HepG2 (cell line): ENCODE measurements around the gene BOLA3. TPM values are rescaled to one million over a fixed set of nuclear protein-coding genes. Genes with fewer than 3 reads are reported as not detected.

Experiments
- ATAC-seq: fragments of 200-7000 bp; cut with Tn5 transposase; 3 replicates; pipeline ENCODE4 v1.9.1; 2020; ENCODE audit warnings: mild to moderate bottlenecking, moderate library complexity
- BruUV-seq: library from RNA; stranded (reverse); fragments of 400-500 nt; replicated peaks from 2 replicates; lab custom pipeline; 2021; lab: Mats Ljungman, UMichigan
- CTCF ChIA-PET: fragments of 300-600 bp; formaldehyde crosslinking; extraction: SDS; loops from one replicate; lab custom pipeline; 2021; ENCODE audit warnings: low total read pairs, inconsistent platforms, low intra/inter-chr PET ratio; lab: Yijun Ruan, JAX
- POLR2A ChIA-PET: fragments of 350-600 bp; sonication (Branson Sonifier 250); formaldehyde crosslinking; loops from one replicate; lab custom pipeline; 2020; ENCODE audit warnings: antibody characterized with exemption, inconsistent platforms; lab: Yijun Ruan, JAX
- DNase-seq: peaks from one replicate; pipeline ENCODE4 v3.0.0-alpha.2; 2015; ENCODE audit warnings: low spot score
- FAIRE-seq: peaks from 3 replicates; lab custom pipeline; 2011; peaks lifted over from hg19 to GRCh38; lab: Jason Lieb, UNC
- H2AFZ ChIP-seq: one replicate; pipeline ENCODE4 v1.6.1; 2011; ENCODE audit warnings: low read length, inconsistent platforms
- H3K27ac ChIP-seq: fragments of 300-600 bp; 3 replicates; pipeline ENCODE4 v1.8.0; 2011; ENCODE audit warnings: mixed run types, mild to moderate bottlenecking, mixed read lengths, low read length, inconsistent platforms; ENCODE audit not compliant: insufficient read depth; ENCODE audit errors: extremely low read length
- H3K27me3 ChIP-seq, 2 experiments: fragments of 200-600 bp in 1 of 2; 2 replicates in 1 of 2; 3 replicates in 1 of 2; pipeline versions ENCODE4 v1.6.0 to v1.8.0; 2011; ENCODE audit warnings: low read length in 2 of 2, mild to moderate bottlenecking in 2 of 2, moderate library complexity in 2 of 2, inconsistent platforms in 1 of 2; ENCODE audit not compliant: insufficient read depth in 2 of 2, control insufficient read depth in 1 of 2
- H3K36me3 ChIP-seq, 2 experiments: fragments of 200-600 bp in 1 of 2; replicated peaks in 1 of 2; 2 replicates in 1 of 2; 3 replicates in 1 of 2; pipeline versions ENCODE4 v1.5.1 to v1.8.0; 2011; ENCODE audit warnings: low read length in 2 of 2, inconsistent platforms in 1 of 2; ENCODE audit not compliant: insufficient read depth in 2 of 2, control insufficient read depth in 1 of 2
- H3K4me1 ChIP-seq: 2 replicates; pipeline ENCODE4 v1.5.1; 2012; ENCODE audit warnings: low read length, inconsistent platforms; ENCODE audit not compliant: insufficient read depth
- H3K4me2 ChIP-seq: 2 replicates; pipeline ENCODE4 v1.6.0; 2011; ENCODE audit warnings: low read depth, low read length, inconsistent platforms
- H3K4me3 ChIP-seq, 3 experiments: fragments of 200-600 bp in 1 of 3; sonication (generic), shearing (Covaris generic) in 1 of 3; replicated peaks in 1 of 3; 2 replicates each; pipeline ENCODE4 v1.5.1; 2011 to 2016; ENCODE audit warnings: low read length in 3 of 3, inconsistent platforms in 2 of 3, low read depth in 2 of 3, mild to moderate bottlenecking in 2 of 3, control low read depth in 1 of 3, mixed read lengths in 1 of 3; ENCODE audit not compliant: insufficient read depth in 1 of 3
- H3K79me2 ChIP-seq: one replicate; pipeline ENCODE4 v1.6.1; 2011; ENCODE audit warnings: low read length, inconsistent platforms; ENCODE audit not compliant: insufficient read depth
- H3K9ac ChIP-seq: 2 replicates; pipeline ENCODE4 v1.6.0; 2011; ENCODE audit warnings: mild to moderate bottlenecking, low read depth, low read length, inconsistent platforms; ENCODE audit not compliant: insufficient read depth
- H3K9me3 ChIP-seq: 2 replicates; pipeline ENCODE4 v1.5.1; 2012; ENCODE audit warnings: mild to moderate bottlenecking, low read length
- H4K20me1 ChIP-seq: 2 replicates; pipeline ENCODE4 v1.6.0; 2011; ENCODE audit warnings: inconsistent platforms, mild to moderate bottlenecking, low read length, moderate library complexity; ENCODE audit not compliant: insufficient read depth
- CSRNP1 ChIP-seq: sonication (generic); formaldehyde crosslinking; IDR thresholded peaks from 2 replicates; pipeline ENCODE4 v1.8.1; 2023; ENCODE audit warnings: mild to moderate bottlenecking, missing genetic modification reagents
- FOXO1 ChIP-seq: sonication (generic); formaldehyde crosslinking; IDR thresholded peaks from 2 replicates; pipeline ENCODE4 v1.4.0; 2020; ENCODE audit warnings: missing genetic modification reagents
- HBP1 ChIP-seq: IDR thresholded peaks from 2 replicates; pipeline ENCODE4 v1.6.1; 2016; ENCODE audit warnings: low read depth, control low read depth
- PHF21A ChIP-seq: sonication (generic); formaldehyde crosslinking; IDR thresholded peaks from 2 replicates; pipeline ENCODE4 v1.5.0; 2020; ENCODE audit warnings: mild to moderate bottlenecking, missing genetic modification reagents
- PRPF4 ChIP-seq: fragments of 200-400 bp; formaldehyde crosslinking; IDR thresholded peaks from 2 replicates; pipeline ENCODE4 v1.6.1; 2016; ENCODE audit warnings: low read length, low read depth; ENCODE audit not compliant: poor library complexity, severe bottlenecking
- SIN3B ChIP-seq: fragments of 150-350 bp; IDR thresholded peaks from 2 replicates; pipeline ENCODE4 v1.6.1; 2014; ENCODE audit warnings: low read length
- TCF7L2 ChIP-seq: IDR thresholded peaks from 2 replicates; pipeline ENCODE4 v1.6.1; 2011; ENCODE audit warnings: mild to moderate bottlenecking, low read depth, low read length, moderate library complexity
- ZBTB20 ChIP-seq: sonication (generic); formaldehyde crosslinking; IDR thresholded peaks from 2 replicates; pipeline ENCODE4 v1.8.1; 2023; ENCODE audit warnings: missing genetic modification reagents, low read depth, mild to moderate bottlenecking, borderline replicate concordance
- ZFP91 ChIP-seq: sonication (generic); formaldehyde crosslinking; IDR thresholded peaks from 2 replicates; pipeline ENCODE4 v1.9.0; 2022; ENCODE audit warnings: missing genetic modification reagents, mild to moderate bottlenecking, borderline replicate concordance
- ZNF326 ChIP-seq: sonication (generic); formaldehyde crosslinking; IDR thresholded peaks from 2 replicates; pipeline ENCODE4 v1.4.0; 2020; ENCODE audit warnings: missing genetic modification reagents, borderline replicate concordance
- ZNF430 ChIP-seq: sonication (generic); formaldehyde crosslinking; IDR thresholded peaks from 2 replicates; pipeline ENCODE4 v1.9.0; 2021; ENCODE audit warnings: mild to moderate bottlenecking, missing genetic modification reagents
- WGBS: methylation state at CpG from one replicate; pipeline ENCODE4 v1.1.6; 2017; ENCODE audit warnings: low lambda C conversion rate; 5-methylcytosine and 5-hydroxymethylcytosine counted together
- in situ Hi-C: cut with HindIII; loops from 2 replicates; pipeline ENCODE4 v1.10.0; 2017; ENCODE audit warnings: low pct_unique_long_range_greater_than_20kb; ENCODE audit not compliant: extremely low pct_ligation_motif_present
- intact Hi-C: fragments of 100-400 bp; cut with micrococcal nuclease; formaldehyde crosslinking; loops from one replicate; pipeline ENCODE4 v1.10.0; 2022; ENCODE audit not compliant: unreplicated experiment
- polyA plus RNA-seq, 8 experiments: library from polyadenylated mRNA; depleted of rRNA in 3 of 8; stranded (reverse) in 7 of 8; unstranded in 1 of 8; fragments of >200 nt; fragmentation: Illumina TruSeq in 4 of 8; extraction: Trizol in 4 of 8; gene quantifications; 2 replicates each; pipeline versions ENCODE4 v1.2.1 to v1.2.3, GENCODE V29; 2011 to 2016; ENCODE audit warnings: low read depth in 4 of 8, missing spikeins in 1 of 8, mixed read lengths in 1 of 8; ENCODE audit not compliant: insufficient read depth in 1 of 8
- total RNA-seq, 5 experiments: library from RNA; depleted of rRNA; stranded (reverse); fragments of >200 nt; fragmentation: Illumina TruSeq; extraction: Trizol; gene quantifications; 2 replicates each; pipeline ENCODE4 v1.2.3, GENCODE V29; 2016; ENCODE audit warnings: low read depth in 1 of 5

Gene BOLA3
- total and polyA plus RNA-seq, 2 of the 13 experiments (the other 11 are each of a cell fraction or from before 2014, with no cell fraction given) = 89.7 to 170 TPM

- ATAC-seq (no peak), DNase-seq (no peak), FAIRE-seq (no peak)
- Histone ChIP-seq H4K20me1 (no peaks in the 10 kb centered on the region), H3K4me3 (no peak overlapping the region), H3K79me2 (no peaks in the 10 kb centered on the region), H3K36me3 (no peaks in the 10 kb centered on the region), H3K9ac (no peak overlapping the region), H3K4me2 (no peak overlapping the region), H3K4me1 (peaks cover 20% of the 10 kb centered on the region)
- intact Hi-C loops = no loop called here
- CTCF ChIA-PET = no interaction called here
- 45% methylated on average over 9 of the region's 9 CpGs for WGBS
- BruUV-seq = no TSS peak
- TF ChIP-seq HBP1 (no peak), CSRNP1 (no peak), ZNF430 (CRISPR knock-in tag) (no peak), TCF7L2 (no peak)
- TF ChIP-seq, all 625 proteins: peak for 0
- H3K27ac ChIP-seq = no peak overlapping the region
- no peaks in the 10 kb centered on the region for H3K27me3 ChIP-seq
- POLR2A ChIA-PET = no interaction called here
- in situ Hi-C loops = no loop called here
- no peak overlapping the region for H2AFZ ChIP-seq
- H3K9me3 ChIP-seq = no peaks in the 10 kb centered on the region
These were observed 38.3 kb upstream of the BOLA3 start for GRCh38 chr2:74186038-74186437.

GRCh38 chr2:74183878-74184277, 36.2 kb upstream of the BOLA3 start:
- H3K4me2 ChIP-seq = no peak overlapping the region
- H3K4me1 ChIP-seq = peaks cover 26% of the 10 kb centered on the region
- H3K27me3 ChIP-seq = no peaks in the 10 kb centered on the region
- ChIA-PET POLR2A (interaction anchor here (1.3 kb wide), 1 partner anchor 15 kb away, joined by 3 read pairs; no protein-coding TSS in a partner anchor), CTCF (no interaction called here)
- ATAC-seq = no peak
- H2AFZ ChIP-seq = peak overlapping the region; percentile 21
- no peaks in the 10 kb centered on the region for H3K9me3 ChIP-seq
- intact Hi-C loops (no loop called here), in situ Hi-C loops (no loop called here)
- no peak overlapping the region for H3K4me3 ChIP-seq
- H4K20me1 ChIP-seq = no peaks in the 10 kb centered on the region
- H3K79me2 ChIP-seq = no peaks in the 10 kb centered on the region
- no TSS peak for BruUV-seq
- H3K36me3 ChIP-seq = no peaks in the 10 kb centered on the region
- 33% methylated on average over 2 of the region's 2 CpGs for WGBS
- H3K9ac ChIP-seq = no peak overlapping the region
- H3K27ac ChIP-seq = no peak overlapping the region
- DNase-seq = no peak
- no peak for FAIRE-seq
- no peak for TF ChIP-seq FOXO1 (CRISPR knock-in tag)
- TF ChIP-seq SIN3B = no peak
- TF ChIP-seq PHF21A = no peak
- no peak for TF ChIP-seq ZNF326 (CRISPR knock-in tag)
- no peak for TF ChIP-seq PRPF4
- TF ChIP-seq ZFP91 (CRISPR knock-in tag) = no peak
- no peak for TF ChIP-seq ZBTB20 (CRISPR knock-in tag)
